Measurements from ENCODE around the gene GPR160.

GPR160 gene

GRCh38 chr3:170057550-170057949 is 19.8 kb downstream of the GPR160 start:
- peaks cover 4% of the 10 kb centered on the region for H3K36me3 Mint-ChIP-seq (ENCODE audit: insufficient read depth)
- H3K27ac Mint-ChIP-seq (ENCODE audit: low read depth), result peak overlapping the region; percentile 46
- no peaks in the 10 kb centered on the region for H3K27me3 Mint-ChIP-seq
- peaks cover 16% of the 10 kb centered on the region for H3K4me1 Mint-ChIP-seq
- DNase-seq (ENCODE audit: low spot score in 2 of 2) (no peak), ATAC-seq (replicated peaks; ENCODE audit: extremely low read depth, poor library complexity, severe bottlenecking) (no peak)
- no peak overlapping the region for H3K4me3 Mint-ChIP-seq
- H3K9me3 Mint-ChIP-seq, result no peaks in the 10 kb centered on the region

GRCh38 chr3:170058127-170058526 is 20.3 kb downstream of the GPR160 start:
- Mint-ChIP-seq H3K36me3 (ENCODE audit: insufficient read depth) (peaks cover 4% of the 10 kb centered on the region), H3K27ac (ENCODE audit: low read depth) (no peak overlapping the region), H3K4me1 (peaks cover 16% of the 10 kb centered on the region), H3K4me3 (no peak overlapping the region), H3K27me3 (no peaks in the 10 kb centered on the region), H3K9me3 (no peaks in the 10 kb centered on the region)
- DNase-seq (ENCODE audit: low spot score in 2 of 2) (no peak), ATAC-seq (replicated peaks; ENCODE audit: extremely low read depth, poor library complexity, severe bottlenecking) (no peak)

GRCh38 chr3:170059447-170059846 is 21.7 kb downstream of the GPR160 start:
- H3K4me3 Mint-ChIP-seq, result no peak overlapping the region
- H3K27me3 Mint-ChIP-seq, result no peaks in the 10 kb centered on the region
- H3K27ac Mint-ChIP-seq (ENCODE audit: low read depth), result no peak overlapping the region
- H3K9me3 Mint-ChIP-seq, result no peaks in the 10 kb centered on the region
- DNase-seq (ENCODE audit: low spot score in 2 of 2) (no peak), ATAC-seq (replicated peaks; ENCODE audit: extremely low read depth, poor library complexity, severe bottlenecking) (no peak)
- H3K4me1 Mint-ChIP-seq, result peaks cover 16% of the 10 kb centered on the region
- H3K36me3 Mint-ChIP-seq (ENCODE audit: insufficient read depth), result peaks cover 4% of the 10 kb centered on the region

- Mint-ChIP-seq H3K9me3 (no peaks in the 10 kb centered on the region), H3K4me1 (peaks cover 15% of the 10 kb centered on the region), H3K4me3 (no peak overlapping the region), H3K27me3 (no peaks in the 10 kb centered on the region), H3K27ac (ENCODE audit: low read depth) (no peak overlapping the region), H3K36me3 (ENCODE audit: insufficient read depth) (peaks cover 4% of the 10 kb centered on the region)
- ATAC-seq (replicated peaks; ENCODE audit: extremely low read depth, poor library complexity, severe bottlenecking) (no peak), DNase-seq (ENCODE audit: low spot score in 2 of 2) (no peak)
Observed at GRCh38 chr3:170062068-170062467, 24.3 kb downstream of the GPR160 start.

- Mint-ChIP-seq H3K4me1 (peaks cover 8% of the 10 kb centered on the region), H3K27ac (ENCODE audit: low read depth) (no peak overlapping the region), H3K27me3 (no peaks in the 10 kb centered on the region), H3K4me3 (no peak overlapping the region), H3K9me3 (no peaks in the 10 kb centered on the region), H3K36me3 (ENCODE audit: insufficient read depth) (peaks cover 4% of the 10 kb centered on the region)
- DNase-seq (ENCODE audit: low spot score in 2 of 2) (no peak), ATAC-seq (replicated peaks; ENCODE audit: extremely low read depth, poor library complexity, severe bottlenecking) (no peak)
Observed at GRCh38 chr3:170062769-170063168, 25.0 kb downstream of the GPR160 start.

- no peaks in the 10 kb centered on the region for H3K9me3 Mint-ChIP-seq
- peaks cover 4% of the 10 kb centered on the region for H3K36me3 Mint-ChIP-seq (ENCODE audit: insufficient read depth)
- DNase-seq (ENCODE audit: low spot score in 2 of 2) (no peak), ATAC-seq (replicated peaks; ENCODE audit: extremely low read depth, poor library complexity, severe bottlenecking) (no peak)
- no peaks in the 10 kb centered on the region for H3K4me1 Mint-ChIP-seq
- H3K27me3 Mint-ChIP-seq, result no peaks in the 10 kb centered on the region
- no peak overlapping the region for H3K4me3 Mint-ChIP-seq
- H3K27ac Mint-ChIP-seq (ENCODE audit: low read depth), result no peak overlapping the region
Observed at GRCh38 chr3:170063691-170064090, 25.9 kb downstream of the GPR160 start.

- ATAC-seq (replicated peaks; ENCODE audit: extremely low read depth, poor library complexity, severe bottlenecking) (no peak), DNase-seq (ENCODE audit: low spot score in 2 of 2) (no peak)
- Mint-ChIP-seq H3K4me1 (no peaks in the 10 kb centered on the region), H3K9me3 (no peaks in the 10 kb centered on the region), H3K27ac (ENCODE audit: low read depth) (no peak overlapping the region), H3K27me3 (no peaks in the 10 kb centered on the region), H3K4me3 (no peak overlapping the region), H3K36me3 (ENCODE audit: insufficient read depth) (peaks cover 4% of the 10 kb centered on the region)
Observed at GRCh38 chr3:170064108-170064507, 26.3 kb downstream of the GPR160 start.

GRCh38 chr3:170075441-170076091 is 37.8 kb downstream of the GPR160 start:
- ATAC-seq (replicated peaks; ENCODE audit: extremely low read depth, poor library complexity, severe bottlenecking) (no peak), DNase-seq (ENCODE audit: low spot score in 2 of 2) (no peak)
- Mint-ChIP-seq H3K9me3 (no peaks in the 10 kb centered on the region), H3K4me3 (no peak overlapping the region), H3K27ac (ENCODE audit: low read depth) (no peak overlapping the region), H3K4me1 (no peaks in the 10 kb centered on the region), H3K36me3 (ENCODE audit: insufficient read depth) (no peaks in the 10 kb centered on the region), H3K27me3 (no peaks in the 10 kb centered on the region)

GRCh38 chr3:170076715-170077238 is 39.0 kb downstream of the GPR160 start:
- ATAC-seq (replicated peaks; ENCODE audit: extremely low read depth, poor library complexity, severe bottlenecking) (no peak), DNase-seq (ENCODE audit: low spot score in 2 of 2) (no peak)
- no peaks in the 10 kb centered on the region for H3K4me1 Mint-ChIP-seq
- H3K4me3 Mint-ChIP-seq, result no peak overlapping the region
- no peaks in the 10 kb centered on the region for H3K9me3 Mint-ChIP-seq
- no peak overlapping the region for H3K27ac Mint-ChIP-seq (ENCODE audit: low read depth)
- H3K36me3 Mint-ChIP-seq (ENCODE audit: insufficient read depth), result no peaks in the 10 kb centered on the region
- H3K27me3 Mint-ChIP-seq, result no peaks in the 10 kb centered on the region

- H3K9me3 Mint-ChIP-seq, result no peaks in the 10 kb centered on the region
- DNase-seq (ENCODE audit: low spot score in 2 of 2), result no peak
- no peak overlapping the region for H3K27ac Mint-ChIP-seq (ENCODE audit: low read depth)
- no peaks in the 10 kb centered on the region for H3K27me3 Mint-ChIP-seq
- no peaks in the 10 kb centered on the region for H3K4me1 Mint-ChIP-seq
- ATAC-seq (replicated peaks; ENCODE audit: extremely low read depth, poor library complexity, severe bottlenecking), result no peak
- H3K4me3 Mint-ChIP-seq, result no peak overlapping the region
- no peaks in the 10 kb centered on the region for H3K36me3 Mint-ChIP-seq (ENCODE audit: insufficient read depth)
Observed at GRCh38 chr3:170077361-170077760, 39.6 kb downstream of the GPR160 start.

GRCh38 chr3:170078620-170079281 is 41.0 kb downstream of the GPR160 start:
- no peak for ATAC-seq (replicated peaks; ENCODE audit: extremely low read depth, poor library complexity, severe bottlenecking)
- H3K27me3 Mint-ChIP-seq, result no peaks in the 10 kb centered on the region
- no peaks in the 10 kb centered on the region for H3K9me3 Mint-ChIP-seq
- no peak overlapping the region for H3K27ac Mint-ChIP-seq (ENCODE audit: low read depth)
- no peak for DNase-seq (ENCODE audit: low spot score in 2 of 2)
- H3K4me3 Mint-ChIP-seq, result no peak overlapping the region
- H3K36me3 Mint-ChIP-seq (ENCODE audit: insufficient read depth), result peaks cover 6% of the 10 kb centered on the region
- no peaks in the 10 kb centered on the region for H3K4me1 Mint-ChIP-seq

- Mint-ChIP-seq H3K4me3 (no peak overlapping the region), H3K36me3 (ENCODE audit: insufficient read depth) (peaks cover 8% of the 10 kb centered on the region), H3K27ac (ENCODE audit: low read depth) (no peak overlapping the region), H3K27me3 (no peaks in the 10 kb centered on the region), H3K9me3 (no peaks in the 10 kb centered on the region), H3K4me1 (no peaks in the 10 kb centered on the region)
- ATAC-seq (replicated peaks; ENCODE audit: extremely low read depth, poor library complexity, severe bottlenecking), result no peak
- DNase-seq (ENCODE audit: low spot score in 2 of 2), result no peak
Observed at GRCh38 chr3:170079536-170080165, 41.9 kb downstream of the GPR160 start.

GRCh38 chr3:170080605-170081004 is 42.8 kb downstream of the GPR160 start:
- H3K9me3 Mint-ChIP-seq, result no peaks in the 10 kb centered on the region
- no peak for DNase-seq (ENCODE audit: low spot score in 2 of 2)
- peaks cover 9% of the 10 kb centered on the region for H3K36me3 Mint-ChIP-seq (ENCODE audit: insufficient read depth)
- no peaks in the 10 kb centered on the region for H3K4me1 Mint-ChIP-seq
- ATAC-seq (replicated peaks; ENCODE audit: extremely low read depth, poor library complexity, severe bottlenecking), result no peak
- H3K27me3 Mint-ChIP-seq, result no peaks in the 10 kb centered on the region
- H3K4me3 Mint-ChIP-seq, result no peak overlapping the region
- H3K27ac Mint-ChIP-seq (ENCODE audit: low read depth), result no peak overlapping the region
